HepG2 (cell line): Measurements from ENCODE around the gene SS18L1. TPM values are rescaled to one million over a fixed set of nuclear protein-coding genes. Genes with fewer than 3 reads are reported as not detected.
A peak's percentile ranks its signal among the peaks of the same experiment; 100 is the strongest.

Experiments
- ATAD3A ChIP-seq: sonication (generic); formaldehyde crosslinking; IDR thresholded peaks from 2 replicates; pipeline ENCODE4 v1.4.0; 2020; ENCODE audit warnings: missing genetic modification reagents
- ATF1 ChIP-seq: IDR thresholded peaks from 2 replicates; pipeline ENCODE4 v1.6.1; 2016; ENCODE audit warnings: mild to moderate bottlenecking, control low read depth
- ATF4 ChIP-seq, 2 experiments: fragments of 450-650 bp in 1 of 2; sonication (generic) in 1 of 2; formaldehyde crosslinking; IDR thresholded peaks; 2 replicates each; pipeline versions ENCODE4 v1.5.0 to v1.8.0; 2020 to 2022; ENCODE audit warnings: mild to moderate bottlenecking in 1 of 2, missing genetic modification reagents in 1 of 2
- ATF6 ChIP-seq: sonication (generic); formaldehyde crosslinking; conservative IDR thresholded peaks from 2 replicates; pipeline ENCODE4 v1.4.0; 2020; ENCODE audit warnings: missing genetic modification reagents
- BATF2 ChIP-seq: sonication (generic); formaldehyde crosslinking; IDR thresholded peaks from 2 replicates; pipeline ENCODE4 v1.8.0; 2022; ENCODE audit warnings: mild to moderate bottlenecking, missing genetic modification reagents, moderate library complexity
- CEBPG ChIP-seq: IDR thresholded peaks from 2 replicates; pipeline ENCODE4 v1.6.1; 2016
- DDIT3 ChIP-seq: sonication (generic); formaldehyde crosslinking; IDR thresholded peaks from 2 replicates; pipeline ENCODE4 v1.4.0; 2020; ENCODE audit warnings: mild to moderate bottlenecking, missing genetic modification reagents
- DR1 ChIP-seq: sonication (generic); formaldehyde crosslinking; IDR thresholded peaks from 2 replicates; pipeline ENCODE4 v1.8.0; 2021; ENCODE audit warnings: mild to moderate bottlenecking, missing genetic modification reagents, inconsistent platforms
- NR0B2 ChIP-seq: sonication (generic); formaldehyde crosslinking; IDR thresholded peaks from 2 replicates; pipeline ENCODE4 v1.4.0; 2020; ENCODE audit warnings: mild to moderate bottlenecking, missing genetic modification reagents
- POGZ ChIP-seq: sonication (generic); formaldehyde crosslinking; IDR thresholded peaks from 2 replicates; pipeline ENCODE4 v1.4.0; 2020; ENCODE audit warnings: mild to moderate bottlenecking, missing genetic modification reagents
- SIX4 ChIP-seq: sonication (generic); formaldehyde crosslinking; IDR thresholded peaks from 2 replicates; pipeline ENCODE4 v1.4.0; 2020; ENCODE audit warnings: missing genetic modification reagents
- TEF ChIP-seq: sonication (generic); formaldehyde crosslinking; IDR thresholded peaks from 2 replicates; pipeline ENCODE4 v1.5.0; 2020; ENCODE audit warnings: missing genetic modification reagents
- U2AF2 ChIP-seq: fragments of 200-400 bp; formaldehyde crosslinking; IDR thresholded peaks from 2 replicates; pipeline ENCODE4 v1.6.1; 2017; ENCODE audit warnings: low read depth, mild to moderate bottlenecking, low read length
- ZFP91 ChIP-seq: sonication (generic); formaldehyde crosslinking; IDR thresholded peaks from 2 replicates; pipeline ENCODE4 v1.9.0; 2022; ENCODE audit warnings: missing genetic modification reagents, mild to moderate bottlenecking, borderline replicate concordance
- ZNF253 ChIP-seq: sonication (generic); formaldehyde crosslinking; IDR thresholded peaks from 2 replicates; pipeline ENCODE4 v1.8.0; 2022; ENCODE audit warnings: mild to moderate bottlenecking, missing genetic modification reagents, borderline replicate concordance
- ZNF33B ChIP-seq: sonication (generic); formaldehyde crosslinking; IDR thresholded peaks from 2 replicates; pipeline ENCODE4 v1.5.1; 2020; ENCODE audit warnings: mild to moderate bottlenecking, missing genetic modification reagents
- ZNF362 ChIP-seq: sonication (generic); formaldehyde crosslinking; IDR thresholded peaks from 2 replicates; pipeline ENCODE4 v1.4.0; 2020; ENCODE audit warnings: missing genetic modification reagents, mild to moderate bottlenecking, borderline replicate concordance
- ZNF367 ChIP-seq: sonication (generic); formaldehyde crosslinking; IDR thresholded peaks from 2 replicates; pipeline ENCODE4 v1.4.0; 2020; ENCODE audit warnings: missing genetic modification reagents, borderline replicate concordance
- ZNF446 ChIP-seq: sonication (generic); formaldehyde crosslinking; IDR thresholded peaks from 2 replicates; pipeline ENCODE4 v1.5.0; 2020; ENCODE audit warnings: mild to moderate bottlenecking, missing genetic modification reagents
- ZNF784 ChIP-seq: sonication (generic); formaldehyde crosslinking; IDR thresholded peaks from 2 replicates; pipeline ENCODE4 v1.5.1; 2020; ENCODE audit warnings: missing genetic modification reagents, mild to moderate bottlenecking, borderline replicate concordance
- polyA plus RNA-seq, 8 experiments: library from polyadenylated mRNA; depleted of rRNA in 3 of 8; stranded (reverse) in 7 of 8; unstranded in 1 of 8; fragments of >200 nt; fragmentation: Illumina TruSeq in 4 of 8; extraction: Trizol in 4 of 8; gene quantifications; 2 replicates each; pipeline versions ENCODE4 v1.2.1 to v1.2.3, GENCODE V29; 2011 to 2016; ENCODE audit warnings: low read depth in 4 of 8, missing spikeins in 1 of 8, mixed read lengths in 1 of 8; ENCODE audit not compliant: insufficient read depth in 1 of 8
- total RNA-seq, 5 experiments: library from RNA; depleted of rRNA; stranded (reverse); fragments of >200 nt; fragmentation: Illumina TruSeq; extraction: Trizol; gene quantifications; 2 replicates each; pipeline ENCODE4 v1.2.3, GENCODE V29; 2016; ENCODE audit warnings: low read depth in 1 of 5

SS18L1 gene
- total and polyA plus RNA-seq, 2 of the 13 experiments (the other 11 are each of a cell fraction or from before 2014, with no cell fraction given): 17.8 to 27.6 TPM

- no peak for TF ChIP-seq BATF2 (CRISPR knock-in tag)
- TF ChIP-seq ZNF253 (CRISPR knock-in tag): no peak
- no peak for TF ChIP-seq DDIT3
- no peak for TF ChIP-seq NR0B2 (CRISPR knock-in tag)
- no peak for TF ChIP-seq ZNF784 (CRISPR knock-in tag)
- no peak for TF ChIP-seq POGZ (CRISPR knock-in tag)
- TF ChIP-seq ATF4 (CRISPR knock-in tag; IDR thresholded peaks at IDR 0.05): no peak
- TF ChIP-seq ZFP91 (CRISPR knock-in tag): no peak; the same call in 1 of the 2 replicates
- TF ChIP-seq U2AF2: no peak
- TF ChIP-seq TEF (CRISPR knock-in tag): no peak
- TF ChIP-seq ZNF362 (CRISPR knock-in tag): no peak
- no peak for TF ChIP-seq ZNF446 (CRISPR knock-in tag)
- peak; percentile 76 for TF ChIP-seq CEBPG
- TF ChIP-seq ATF6 (CRISPR knock-in tag): no peak
- TF ChIP-seq SIX4: no peak
- no peak for TF ChIP-seq ZNF367 (CRISPR knock-in tag)
- TF ChIP-seq ZNF33B: no peak
- TF ChIP-seq DR1 (CRISPR knock-in tag): no peak
- no peak for TF ChIP-seq ATAD3A (CRISPR knock-in tag)
- no peak for TF ChIP-seq ATF1
These were observed 8.8 kb upstream of the SS18L1 start (continued) for GRCh38 chr20:62134735-62135231.
